Measurements from ENCODE around the gene ROS1.

GRCh38 chr6:117384659-117385058, 41.1 kb downstream of the ROS1 start:
- no peak for TF ChIP-seq CTCF (IDR thresholded peaks at IDR 0.05)
- no peak for TF ChIP-seq POLR2A (IDR thresholded peaks at IDR 0.05)
